HG03066 (cell line): ENCODE data around the gene SGK1.
"Not testable (repeated sequence)": the region's sequence is repeated elsewhere in the genome, so short reads cannot be mapped to it uniquely, and the experiment has no call there.

Experiments used
- ATAC-seq: cut with Tn5 transposase; IDR thresholded peaks from one replicate; pipeline ENCODE4 v1.9.1; 2021; ENCODE audit warnings: low read depth; ENCODE audit not compliant: unreplicated experiment

SGK1 gene

GRCh38 chr6:134328792-134329191 is 10.9 kb upstream of the SGK1 start:
- no peak for ATAC-seq

GRCh38 chr6:134328138-134328537 is 10.2 kb upstream of the SGK1 start:
- no peak for ATAC-seq

- ATAC-seq: not testable (repeated sequence)
Measured at GRCh38 chr6:134326192-134326591, 8.3 kb upstream of the SGK1 start.

GRCh38 chr6:134324766-134325165 is 6.9 kb upstream of the SGK1 start:
- no peak for ATAC-seq

- ATAC-seq: no peak
Measured at GRCh38 chr6:134324141-134324540, 6.2 kb upstream of the SGK1 start.

- ATAC-seq: no peak
Measured at GRCh38 chr6:134323698-134324097, 5.8 kb upstream of the SGK1 start.

GRCh38 chr6:134323294-134323693 is 5.4 kb upstream of the SGK1 start:
- no peak for ATAC-seq

- no peak for ATAC-seq
Measured at GRCh38 chr6:134322216-134322615, 4.3 kb upstream of the SGK1 start.

- ATAC-seq: no peak
Measured at GRCh38 chr6:134321246-134321645, 3.3 kb upstream of the SGK1 start.

- ATAC-seq: not testable (repeated sequence)
Measured at GRCh38 chr6:134319686-134320085, 1.8 kb upstream of the SGK1 start.

GRCh38 chr6:134318974-134319281 is 1.0 kb upstream of the SGK1 start:
- ATAC-seq: no peak

GRCh38 chr6:134318236-134318973 is 493 bp upstream of the SGK1 start:
- ATAC-seq: no peak

- ATAC-seq: no peak
Measured at GRCh38 chr6:134316733-134317431, 1.0 kb downstream of the SGK1 start.

- no peak for ATAC-seq
Measured at GRCh38 chr6:134315974-134316441, 1.9 kb downstream of the SGK1 start.

GRCh38 chr6:134315189-134315588 is 2.7 kb downstream of the SGK1 start:
- ATAC-seq: no peak

- no peak for ATAC-seq
Measured at GRCh38 chr6:134314006-134314821, 3.7 kb downstream of the SGK1 start.

GRCh38 chr6:134312038-134312660 is 5.8 kb downstream of the SGK1 start:
- no peak for ATAC-seq

GRCh38 chr6:134310817-134311216 is 7.1 kb downstream of the SGK1 start:
- ATAC-seq: no peak

- ATAC-seq: no peak
Measured at GRCh38 chr6:134309983-134310605, 7.8 kb downstream of the SGK1 start.

GRCh38 chr6:134309227-134309626 is 8.7 kb downstream of the SGK1 start:
- ATAC-seq: no peak
